ENCODE measurements around the gene SHLD2. TPM values are rescaled to one million over a fixed set of nuclear protein-coding genes. Genes with fewer than 3 reads are reported as not detected.

SHLD2 gene
- total and polyA plus RNA-seq, 2 of the 13 experiments (the other 11 are each of a cell fraction or from before 2014, with no cell fraction given): 25.7 to 53.7 TPM

DNA sequence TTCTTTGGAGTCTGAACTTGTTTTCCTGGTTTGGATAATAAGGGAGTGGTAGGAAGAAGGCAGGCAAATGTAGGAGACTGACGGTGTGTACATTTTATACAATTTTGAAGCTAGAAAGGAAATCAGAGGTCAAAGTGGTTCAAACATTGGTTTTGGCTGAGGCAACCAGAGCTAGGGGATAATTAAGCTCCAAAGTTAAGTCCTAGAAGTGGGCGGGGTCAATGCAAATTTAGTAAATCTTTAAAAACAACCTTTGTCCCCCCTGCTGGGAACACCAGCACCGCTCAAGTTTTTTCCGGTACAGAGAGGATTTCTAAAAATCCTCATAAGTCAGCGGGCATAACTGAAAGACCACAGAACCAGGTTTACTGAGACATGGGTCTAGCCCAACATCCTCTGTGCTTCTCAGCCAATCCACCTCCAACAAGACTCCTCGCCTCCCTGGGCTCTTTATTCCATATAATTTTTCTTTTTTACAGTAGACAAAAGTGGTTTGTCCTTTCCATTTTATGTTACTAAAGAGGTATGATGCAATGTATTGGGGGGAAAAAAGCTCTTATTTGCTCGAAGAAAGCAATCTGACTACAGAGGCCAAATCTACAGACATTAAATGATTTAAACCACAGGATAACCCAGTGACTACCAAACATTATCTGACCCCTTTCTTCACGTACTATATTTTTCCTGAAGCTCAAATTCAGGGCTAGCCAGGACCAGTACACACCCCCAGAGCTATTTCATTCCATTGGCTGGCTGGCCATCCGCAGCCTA, 2.0 kb upstream of the SHLD2 start (continued):
- TF ChIP-seq KDM3A (CRISPR knock-in tag; IDR thresholded peaks at IDR 0.05; ENCODE audit: low read depth) (no peak), SP1 (IDR thresholded peaks at IDR 0.05) (no peak), SP1 (CRISPR knock-in tag; IDR thresholded peaks at IDR 0.05) (peak; percentile 52; the same call in 1 of the 2 replicates), ZSCAN21 (CRISPR knock-in tag; IDR thresholded peaks at IDR 0.05; ENCODE audit: borderline replicate concordance) (0 out of 2 replicates have a peak, but pooled peaks have one; percentile 35), SCMH1 (CRISPR knock-in tag; IDR thresholded peaks at IDR 0.05; ENCODE audit: borderline replicate concordance) (no peak), ARNT2 (CRISPR knock-in tag; IDR thresholded peaks at IDR 0.05; ENCODE audit: low read depth) (no peak; the same call in 1 of the 2 replicates), POGZ (CRISPR knock-in tag; IDR thresholded peaks at IDR 0.05) (no peak), CHCHD3 (CRISPR knock-in tag; IDR thresholded peaks at IDR 0.05) (no peak), HDAC1 (CRISPR knock-in tag; IDR thresholded peaks at IDR 0.05) (peak; percentile 47), RCOR2 (CRISPR knock-in tag; IDR thresholded peaks at IDR 0.05) (0 out of 2 replicates have a peak, but pooled peaks have one; percentile 16), ZNF556 (CRISPR knock-in tag; IDR thresholded peaks at IDR 0.05; ENCODE audit: borderline replicate concordance) (no peak; the same call in 1 of the 2 replicates), ZNF557 (CRISPR knock-in tag; IDR thresholded peaks at IDR 0.05) (no peak), TBX2 (CRISPR knock-in tag; IDR thresholded peaks at IDR 0.05; ENCODE audit: borderline replicate concordance) (peak; percentile 69), SSRP1 (CRISPR knock-in tag; IDR thresholded peaks at IDR 0.05) (no peak), KAT2B (IDR thresholded peaks at IDR 0.05; ENCODE audit: borderline replicate concordance, low read depth, low read length) (no peak), AGO2 (optimal IDR thresholded peaks at IDR 0.05; ENCODE audit: low read depth, low read length) (no peak), ZNF777 (CRISPR knock-in tag; IDR thresholded peaks at IDR 0.05) (no peak), ZKSCAN1 (IDR thresholded peaks at IDR 0.05; ENCODE audit: low read length) (no peak), RXRA (CRISPR knock-in tag; IDR thresholded peaks at IDR 0.05) (no peak)
- TF ChIP-seq, protein P1, sequence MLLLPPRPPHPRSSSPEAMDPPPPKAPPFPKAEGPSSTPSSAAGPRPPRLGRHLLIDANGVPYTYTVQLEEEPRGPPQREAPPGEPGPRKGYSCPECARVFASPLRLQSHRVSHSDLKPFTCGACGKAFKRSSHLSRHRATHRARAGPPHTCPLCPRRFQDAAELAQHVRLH (CRISPR knock-in tag; IDR thresholded peaks at IDR 0.05; ENCODE audit: borderline replicate concordance, low read depth): no peak
- TF ChIP-seq, protein P2, sequence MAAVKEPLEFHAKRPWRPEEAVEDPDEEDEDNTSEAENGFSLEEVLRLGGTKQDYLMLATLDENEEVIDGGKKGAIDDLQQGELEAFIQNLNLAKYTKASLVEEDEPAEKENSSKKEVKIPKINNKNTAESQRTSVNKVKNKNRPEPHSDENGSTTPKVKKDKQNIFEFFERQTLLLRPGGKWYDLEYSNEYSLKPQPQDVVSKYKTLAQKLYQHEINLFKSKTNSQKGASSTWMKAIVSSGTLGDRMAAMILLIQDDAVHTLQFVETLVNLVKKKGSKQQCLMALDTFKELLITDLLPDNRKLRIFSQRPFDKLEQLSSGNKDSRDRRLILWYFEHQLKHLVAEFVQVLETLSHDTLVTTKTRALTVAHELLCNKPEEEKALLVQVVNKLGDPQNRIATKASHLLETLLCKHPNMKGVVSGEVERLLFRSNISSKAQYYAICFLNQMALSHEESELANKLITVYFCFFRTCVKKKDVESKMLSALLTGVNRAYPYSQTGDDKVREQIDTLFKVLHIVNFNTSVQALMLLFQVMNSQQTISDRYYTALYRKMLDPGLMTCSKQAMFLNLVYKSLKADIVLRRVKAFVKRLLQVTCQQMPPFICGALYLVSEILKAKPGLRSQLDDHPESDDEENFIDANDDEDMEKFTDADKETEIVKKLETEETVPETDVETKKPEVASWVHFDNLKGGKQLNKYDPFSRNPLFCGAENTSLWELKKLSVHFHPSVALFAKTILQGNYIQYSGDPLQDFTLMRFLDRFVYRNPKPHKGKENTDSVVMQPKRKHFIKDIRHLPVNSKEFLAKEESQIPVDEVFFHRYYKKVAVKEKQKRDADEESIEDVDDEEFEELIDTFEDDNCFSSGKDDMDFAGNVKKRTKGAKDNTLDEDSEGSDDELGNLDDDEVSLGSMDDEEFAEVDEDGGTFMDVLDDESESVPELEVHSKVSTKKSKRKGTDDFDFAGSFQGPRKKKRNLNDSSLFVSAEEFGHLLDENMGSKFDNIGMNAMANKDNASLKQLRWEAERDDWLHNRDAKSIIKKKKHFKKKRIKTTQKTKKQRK (IDR thresholded peaks at IDR 0.05; ENCODE audit: low read length): no peak
- TF ChIP-seq, protein P3, sequence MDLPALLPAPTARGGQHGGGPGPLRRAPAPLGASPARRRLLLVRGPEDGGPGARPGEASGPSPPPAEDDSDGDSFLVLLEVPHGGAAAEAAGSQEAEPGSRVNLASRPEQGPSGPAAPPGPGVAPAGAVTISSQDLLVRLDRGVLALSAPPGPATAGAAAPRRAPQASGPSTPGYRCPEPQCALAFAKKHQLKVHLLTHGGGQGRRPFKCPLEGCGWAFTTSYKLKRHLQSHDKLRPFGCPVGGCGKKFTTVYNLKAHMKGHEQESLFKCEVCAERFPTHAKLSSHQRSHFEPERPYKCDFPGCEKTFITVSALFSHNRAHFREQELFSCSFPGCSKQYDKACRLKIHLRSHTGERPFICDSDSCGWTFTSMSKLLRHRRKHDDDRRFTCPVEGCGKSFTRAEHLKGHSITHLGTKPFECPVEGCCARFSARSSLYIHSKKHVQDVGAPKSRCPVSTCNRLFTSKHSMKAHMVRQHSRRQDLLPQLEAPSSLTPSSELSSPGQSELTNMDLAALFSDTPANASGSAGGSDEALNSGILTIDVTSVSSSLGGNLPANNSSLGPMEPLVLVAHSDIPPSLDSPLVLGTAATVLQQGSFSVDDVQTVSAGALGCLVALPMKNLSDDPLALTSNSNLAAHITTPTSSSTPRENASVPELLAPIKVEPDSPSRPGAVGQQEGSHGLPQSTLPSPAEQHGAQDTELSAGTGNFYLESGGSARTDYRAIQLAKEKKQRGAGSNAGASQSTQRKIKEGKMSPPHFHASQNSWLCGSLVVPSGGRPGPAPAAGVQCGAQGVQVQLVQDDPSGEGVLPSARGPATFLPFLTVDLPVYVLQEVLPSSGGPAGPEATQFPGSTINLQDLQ (CRISPR knock-in tag; IDR thresholded peaks at IDR 0.05): no peak
- TF ChIP-seq, protein P4, sequence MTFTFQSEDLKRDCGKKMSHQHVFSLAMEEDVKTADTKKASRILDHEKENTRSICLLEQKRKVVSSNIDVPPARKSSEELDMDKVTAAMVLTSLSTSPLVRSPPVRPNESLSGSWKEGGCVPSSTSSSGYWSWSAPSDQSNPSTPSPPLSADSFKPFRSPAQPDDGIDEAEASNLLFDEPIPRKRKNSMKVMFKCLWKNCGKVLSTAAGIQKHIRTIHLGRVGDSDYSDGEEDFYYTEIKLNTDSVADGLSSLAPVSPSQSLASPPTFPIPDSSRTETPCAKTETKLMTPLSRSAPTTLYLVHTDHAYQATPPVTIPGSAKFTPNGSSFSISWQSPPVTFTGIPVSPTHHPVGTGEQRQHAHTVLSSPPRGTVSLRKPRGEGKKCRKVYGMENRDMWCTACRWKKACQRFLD (CRISPR knock-in tag; IDR thresholded peaks at IDR 0.05; ENCODE audit: borderline replicate concordance): no peak
